GM21515 (cell line): Measurements from ENCODE around the gene LRRC4C.

Experiments
- ATAC-seq: cut with Tn5 transposase; IDR thresholded peaks from one replicate; pipeline ENCODE4 v1.9.1; 2021; ENCODE audit not compliant: unreplicated experiment

LRRC4C gene

GRCh38 chr11:40306938-40307548 lies 1152.4 kb downstream of the LRRC4C start:
- peak; percentile 62 for ATAC-seq

GRCh38 chr11:40302669-40303068 lies 1156.8 kb downstream of the LRRC4C start:
- ATAC-seq = no peak

GRCh38 chr11:40295466-40295865 lies 1164.0 kb downstream of the LRRC4C start:
- ATAC-seq = no peak

GRCh38 chr11:40294741-40295140 lies 1164.7 kb downstream of the LRRC4C start:
- ATAC-seq = no peak

GRCh38 chr11:40294349-40294735 lies 1165.1 kb downstream of the LRRC4C start:
- peak; percentile 17 for ATAC-seq

GRCh38 chr11:40293655-40294348 lies 1165.7 kb downstream of the LRRC4C start:
- ATAC-seq = peak; percentile 93

GRCh38 chr11:40292721-40293508 lies 1166.5 kb downstream of the LRRC4C start:
- no peak for ATAC-seq

GRCh38 chr11:40291741-40292140 lies 1167.7 kb downstream of the LRRC4C start:
- no peak for ATAC-seq

- ATAC-seq = no peak
Measured at GRCh38 chr11:40291329-40291728, 1168.1 kb downstream of the LRRC4C start.

GRCh38 chr11:40290171-40290631 lies 1169.3 kb downstream of the LRRC4C start:
- ATAC-seq = no peak

GRCh38 chr11:40289370-40289769 lies 1170.1 kb downstream of the LRRC4C start:
- ATAC-seq = no peak

GRCh38 chr11:40287916-40288803 lies 1171.3 kb downstream of the LRRC4C start:
- no peak for ATAC-seq

- no peak for ATAC-seq
Measured at GRCh38 chr11:40286137-40286536, 1173.3 kb downstream of the LRRC4C start.

GRCh38 chr11:40285558-40285957 lies 1173.9 kb downstream of the LRRC4C start:
- ATAC-seq = no peak

- no peak for ATAC-seq
Measured at GRCh38 chr11:40281052-40281580, 1178.3 kb downstream of the LRRC4C start.

GRCh38 chr11:40280159-40281051 lies 1179.0 kb downstream of the LRRC4C start:
- ATAC-seq = no peak

- no peak for ATAC-seq
Measured at GRCh38 chr11:40276960-40277359, 1182.5 kb downstream of the LRRC4C start.

GRCh38 chr11:40274017-40274416 lies 1185.4 kb downstream of the LRRC4C start:
- ATAC-seq = no peak

- ATAC-seq = no peak
Measured at GRCh38 chr11:40273192-40273732, 1186.2 kb downstream of the LRRC4C start.
